ENCODE results near the gene SLC29A3. TPM values are rescaled to one million over a fixed set of nuclear protein-coding genes. Genes with fewer than 3 reads are reported as not detected.

SLC29A3 gene
- total RNA-seq, 1 donor = 2.5 TPM

- H3K9me3 ChIP-seq (ENCODE audit: low read depth, low read length) = peaks cover 3% of the 10 kb centered on the region
- H3K4me2 ChIP-seq (ENCODE audit: insufficient read depth, low read length) = no peak overlapping the region
- no peaks in the 10 kb centered on the region for H4K20me1 ChIP-seq (ENCODE audit: insufficient read depth, low read length)
- H3K4me1 ChIP-seq (ENCODE audit: insufficient read depth, low read length) = no peaks in the 10 kb centered on the region
- H3K79me2 ChIP-seq (ENCODE audit: insufficient read depth, low read length) = no peaks in the 10 kb centered on the region
- no peak for DNase-seq (ENCODE audit: insufficient read length, low spot score, missing footprints)
- H3K27ac ChIP-seq (ENCODE audit: low read depth, low read length) = no peak overlapping the region
- TF ChIP-seq CTCF (IDR thresholded peaks at IDR 0.05; ENCODE audit: extremely low read depth, low read depth, low read length) = no peak
- no peaks in the 10 kb centered on the region for H3K36me3 ChIP-seq (ENCODE audit: insufficient read depth, low read length)
- no peak overlapping the region for H2AFZ ChIP-seq (ENCODE audit: low read length)
- H3K4me3 ChIP-seq (ENCODE audit: insufficient read depth, low read length) = no peak overlapping the region
- H3K27me3 ChIP-seq (ENCODE audit: insufficient read depth, low read length) = peaks cover 22% of the 10 kb centered on the region
Observed at GRCh38 chr10:71409516-71410104, 90.6 kb downstream of the SLC29A3 start.

Other genes with a start within 250 kb of the SLC29A3 start
- 90.8 and 135 TPM in 2 replicates for gene UNC5B, start 106.7 kb upstream of the SLC29A3 start, total RNA-seq
- under 0.01 and 0.36 TPM in 2 replicates for gene CDH23, start 77.7 kb downstream of the SLC29A3 start, total RNA-seq